ENCODE data around the gene TBX4.
"Not testable (repeated sequence)": the region's sequence is repeated elsewhere in the genome, so short reads cannot be mapped to it uniquely, and the experiment has no call there.

TBX4 gene

GRCh38 chr17:61413661-61414126, 38.5 kb upstream of the TBX4 start:
- DNase-seq: no peak

- no peak for DNase-seq
Observed at GRCh38 chr17:61414141-61414935, 37.9 kb upstream of the TBX4 start.

DNA sequence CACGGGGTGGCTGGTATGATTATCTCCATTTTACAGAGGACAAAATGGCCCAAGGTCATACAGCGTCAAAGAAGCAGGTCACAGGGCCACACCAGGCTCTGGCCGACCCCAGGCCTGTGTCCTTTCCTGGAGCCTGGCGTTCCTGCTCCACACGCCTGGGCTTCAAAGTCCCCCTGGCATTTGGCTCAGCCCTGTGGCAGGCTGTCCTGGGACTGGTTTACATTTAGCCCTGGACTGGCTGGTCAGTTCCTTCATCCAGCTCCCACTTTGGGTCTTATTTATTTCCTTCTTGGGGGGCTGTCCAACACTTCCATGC, 37.3 kb upstream of the TBX4 start:
- DNase-seq: no peak

- DNase-seq: no peak
Observed at GRCh38 chr17:61415374-61416210, 36.6 kb upstream of the TBX4 start.

DNA sequence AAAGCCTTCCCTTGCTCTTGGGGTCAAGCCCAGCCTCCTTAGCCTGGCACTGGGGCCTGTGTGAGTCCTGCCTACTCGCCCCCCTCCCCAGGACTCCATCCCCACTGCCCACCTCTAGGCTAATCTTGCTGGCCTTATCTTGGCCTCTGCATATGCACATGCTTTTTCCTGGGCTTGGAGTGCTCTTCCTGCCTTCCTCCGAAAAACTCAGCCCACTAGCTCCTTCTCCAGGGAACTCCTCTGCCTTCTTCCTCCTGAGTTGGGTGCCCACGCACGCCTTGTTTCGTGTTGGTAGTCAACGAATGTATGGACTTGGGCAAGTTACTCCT, 36.0 kb upstream of the TBX4 start:
- DNase-seq: no peak

DNA sequence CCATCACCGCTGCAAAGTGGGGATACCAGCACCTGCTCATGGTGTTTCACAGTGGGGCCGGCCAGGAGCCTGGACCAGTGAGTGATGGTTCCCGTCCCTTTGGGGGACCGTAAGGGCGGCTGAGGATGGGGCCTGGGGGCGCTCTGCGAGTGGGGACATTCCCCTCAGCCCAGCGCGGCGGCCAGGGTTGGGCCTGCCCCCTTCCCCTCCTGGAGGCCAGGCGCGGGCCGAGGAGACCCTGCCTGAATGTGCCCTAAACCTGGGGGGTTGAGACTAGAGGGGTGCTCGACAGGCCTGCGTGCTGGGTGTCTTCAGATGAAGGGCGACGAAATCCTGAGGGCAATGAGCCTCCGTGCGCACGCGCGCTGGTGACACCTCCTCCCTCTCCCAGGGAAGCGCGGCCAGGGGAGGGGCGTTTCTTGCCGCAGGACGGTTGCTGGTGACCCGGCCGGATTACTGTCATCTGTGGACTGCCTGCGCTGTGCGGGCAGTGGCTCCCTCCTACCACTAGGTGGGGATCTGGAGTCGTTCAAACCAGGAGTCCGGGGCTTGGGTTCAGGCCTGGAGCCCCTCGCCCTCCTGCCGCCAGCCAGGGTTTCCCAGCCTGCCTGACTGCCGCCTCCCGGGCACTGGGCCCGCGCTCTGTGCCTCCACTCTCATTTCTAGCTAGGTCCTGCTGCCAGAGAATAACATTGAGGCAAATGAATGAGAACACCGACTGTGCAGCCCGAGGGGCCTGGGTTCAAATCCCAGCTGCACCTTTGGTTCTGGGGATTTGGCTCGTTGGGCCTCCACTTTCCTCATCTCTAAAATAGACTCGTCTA, 35.5 kb upstream of the TBX4 start:
- DNase-seq: peak; percentile 43

- DNase-seq: no peak
Observed at GRCh38 chr17:61418449-61418848, 33.8 kb upstream of the TBX4 start.

DNA sequence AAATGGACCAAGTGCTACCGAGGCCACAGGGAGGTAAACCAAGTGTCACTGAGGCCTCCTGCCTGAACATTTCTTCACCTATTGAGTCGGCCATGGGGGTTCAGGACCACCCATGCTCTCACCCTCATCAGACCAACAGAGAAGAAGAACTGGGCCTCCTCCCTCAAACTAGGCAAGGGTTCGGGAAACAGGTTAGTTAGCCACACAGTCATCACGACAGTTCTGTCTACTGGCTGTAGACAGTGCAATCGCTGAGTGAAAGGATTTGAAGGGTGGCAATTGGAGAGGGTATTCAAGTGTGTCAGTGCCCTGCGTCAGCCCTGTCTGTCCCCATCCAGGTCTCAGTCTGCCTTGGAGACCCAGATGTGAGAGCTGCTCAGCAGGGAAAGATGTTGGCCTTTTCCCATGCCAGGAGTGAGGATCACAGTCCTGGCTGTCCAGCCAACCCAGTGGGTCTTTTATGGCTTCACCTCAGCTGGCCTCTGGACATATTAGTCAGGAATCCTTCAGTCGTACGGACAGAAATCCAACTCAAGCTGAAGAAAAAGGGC, 32.7 kb upstream of the TBX4 start:
- no peak for DNase-seq

DNA sequence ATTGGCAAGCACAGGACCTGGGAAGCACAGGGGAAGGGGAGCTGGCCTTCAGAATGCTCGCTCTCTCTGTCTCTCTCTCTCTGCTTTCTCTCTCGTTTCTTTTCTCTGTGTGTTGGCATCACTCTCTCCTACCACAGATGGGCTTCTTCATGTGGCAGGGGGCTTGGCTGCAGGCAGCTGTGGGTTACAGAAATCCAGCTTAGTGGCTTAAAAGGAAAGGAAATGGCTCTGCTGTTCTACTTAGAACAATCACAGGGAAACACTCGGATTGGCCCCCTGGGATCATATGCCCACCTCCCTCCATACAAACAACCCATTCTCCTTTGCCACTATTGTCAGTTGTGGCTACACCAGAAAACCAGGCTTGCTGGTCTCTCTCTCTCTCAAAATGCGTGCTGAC, 32.2 kb upstream of the TBX4 start:
- DNase-seq: no peak

GRCh38 chr17:61420745-61421398, 31.4 kb upstream of the TBX4 start:
- DNase-seq: no peak

DNA sequence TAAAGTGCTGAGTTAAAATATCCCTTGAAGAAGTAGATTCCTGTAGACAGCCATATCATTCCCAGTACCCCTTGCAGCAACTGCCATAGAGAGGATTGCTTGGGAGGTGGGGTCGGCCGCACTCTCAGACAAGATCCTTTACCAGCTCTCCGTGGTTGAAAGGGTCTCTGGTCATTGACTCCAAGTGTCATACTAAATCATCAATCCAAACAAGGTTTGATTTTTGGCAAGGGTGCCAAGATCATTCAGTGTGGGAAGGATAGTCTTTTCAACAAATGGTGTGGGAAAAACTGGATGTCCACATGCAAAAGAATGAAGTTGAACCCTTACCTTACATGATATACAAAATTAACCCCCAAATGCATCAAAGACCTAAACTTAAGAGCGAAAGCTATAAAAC, 30.8 kb upstream of the TBX4 start:
- DNase-seq: no peak

DNA sequence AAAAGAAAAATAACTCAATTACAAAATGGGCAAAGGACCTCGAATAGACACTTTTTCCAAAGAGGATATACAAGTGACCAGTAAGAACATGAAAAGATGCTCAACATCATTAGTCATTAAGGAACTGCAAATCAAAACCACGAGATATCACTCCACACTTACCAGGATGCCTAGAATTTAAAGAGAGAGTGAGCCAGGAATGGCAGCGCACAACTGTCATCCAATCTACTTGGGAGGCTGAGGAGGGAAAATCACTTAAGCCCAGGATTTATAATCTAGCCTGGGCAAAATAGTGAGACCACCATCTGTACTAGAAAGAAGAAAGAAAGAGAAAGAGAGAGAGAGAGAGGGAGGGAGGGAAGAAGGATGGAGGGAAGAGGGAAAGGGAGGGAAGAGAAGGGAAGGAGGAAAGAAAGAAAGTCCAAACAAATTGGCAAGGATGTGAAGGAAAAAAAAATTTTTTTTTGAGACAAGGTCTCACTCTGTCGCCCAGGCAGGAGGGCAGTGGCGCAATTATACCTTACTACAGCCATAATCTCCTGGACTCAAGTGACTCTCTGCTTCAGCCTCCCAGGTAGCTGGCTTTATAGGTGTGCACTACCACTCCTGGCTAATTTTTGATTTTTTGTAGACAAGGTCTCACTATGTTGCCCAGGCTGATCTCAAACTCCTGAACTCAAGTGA, 30.0 kb upstream of the TBX4 start:
- no peak for DNase-seq

- DNase-seq: no peak
Observed at GRCh38 chr17:61422869-61423268, 29.4 kb upstream of the TBX4 start.

DNA sequence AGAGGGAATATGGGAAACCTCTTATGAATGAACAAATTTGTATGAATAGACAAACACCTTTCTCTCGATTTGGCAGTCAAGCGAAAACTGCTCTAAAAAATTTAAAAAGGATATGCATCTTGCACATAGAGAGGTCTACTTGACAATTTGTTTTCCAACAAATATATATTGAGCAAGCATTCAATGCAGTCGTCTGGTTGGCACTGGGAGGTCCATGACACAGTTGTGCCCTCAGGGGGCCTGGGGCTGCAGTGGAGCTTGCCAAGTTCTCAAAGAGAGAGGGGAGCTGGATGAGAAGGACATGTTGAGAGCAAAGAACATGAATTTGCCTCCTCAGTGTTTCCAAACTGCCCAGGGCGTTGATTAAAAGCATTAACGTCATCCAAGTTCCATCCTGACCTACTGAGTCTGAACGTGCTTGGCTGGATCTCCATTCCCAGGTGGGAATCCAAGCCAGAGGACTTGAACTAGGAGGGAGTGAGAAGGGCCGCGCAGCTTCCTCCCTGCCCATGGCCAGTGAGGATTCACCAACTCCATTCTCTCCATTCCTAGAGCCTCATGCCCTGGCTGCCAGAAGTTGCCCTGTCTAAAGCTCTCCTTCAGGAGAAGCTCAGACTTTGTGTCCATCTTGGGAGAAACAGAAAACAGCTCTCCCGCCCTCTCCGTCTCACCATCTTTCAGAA, 28.1 kb upstream of the TBX4 start:
- DNase-seq: no peak

DNA sequence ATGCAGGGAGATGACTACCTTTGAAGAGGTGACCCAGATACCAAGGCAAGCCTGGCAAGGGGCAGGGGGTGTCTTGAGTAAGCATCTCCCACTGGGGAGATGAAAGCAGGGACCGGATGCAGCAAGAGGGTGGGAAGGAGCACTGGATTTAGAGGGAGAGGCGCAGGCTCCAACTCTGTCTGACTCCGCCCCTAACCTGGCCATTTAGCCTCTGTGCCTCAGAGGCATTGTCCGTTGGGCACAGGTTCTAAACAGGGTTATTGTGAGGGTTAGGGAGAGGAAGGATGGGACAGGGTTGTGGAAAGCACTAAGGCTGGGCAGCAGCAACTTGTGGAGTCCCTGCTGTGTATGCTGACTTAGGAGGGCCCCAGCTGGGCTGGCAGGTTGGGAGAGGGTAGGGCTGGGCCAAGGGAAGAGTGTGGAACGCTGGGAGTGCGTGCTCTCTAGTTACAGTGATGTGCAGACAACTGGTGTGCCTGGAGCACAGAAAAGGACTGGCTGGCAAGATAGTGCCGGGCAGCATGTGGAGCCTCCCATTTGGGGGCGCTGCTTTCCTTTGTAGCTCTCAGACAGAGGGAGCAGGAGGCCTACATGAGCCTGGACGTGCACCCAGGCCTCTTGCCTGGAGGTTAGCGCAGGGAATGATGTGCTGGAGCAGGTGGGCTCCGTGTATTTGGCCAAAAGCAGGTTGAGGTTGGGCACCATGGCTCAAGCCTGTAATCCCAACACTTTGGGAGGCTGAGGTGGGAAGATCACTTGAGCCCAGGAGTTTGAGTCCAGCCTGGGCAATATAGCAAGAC, 26.3 kb upstream of the TBX4 start:
- no peak for DNase-seq

- DNase-seq: no peak
Observed at GRCh38 chr17:61426482-61427304, 25.5 kb upstream of the TBX4 start.

DNA sequence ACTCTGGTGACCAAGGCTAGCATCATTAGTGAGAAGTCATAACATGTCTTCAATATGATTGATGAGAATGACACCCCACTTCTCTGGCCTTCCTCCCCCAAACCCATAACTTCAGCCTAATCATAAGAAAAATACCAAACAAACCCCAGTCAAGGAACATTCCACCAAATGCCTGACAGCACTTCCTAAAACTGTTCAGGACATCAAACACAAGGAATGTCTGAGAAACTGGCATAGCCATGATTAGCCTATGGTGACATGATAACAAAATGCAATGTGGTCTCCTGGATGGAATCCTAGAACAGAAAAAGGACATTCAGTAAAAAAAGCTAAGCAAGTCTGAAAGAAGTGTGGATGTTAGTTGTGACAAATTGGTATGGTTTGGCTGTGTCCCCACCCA, 24.7 kb upstream of the TBX4 start:
- no peak for DNase-seq

GRCh38 chr17:61429274-61429673, 22.9 kb upstream of the TBX4 start:
- no peak for DNase-seq

DNA sequence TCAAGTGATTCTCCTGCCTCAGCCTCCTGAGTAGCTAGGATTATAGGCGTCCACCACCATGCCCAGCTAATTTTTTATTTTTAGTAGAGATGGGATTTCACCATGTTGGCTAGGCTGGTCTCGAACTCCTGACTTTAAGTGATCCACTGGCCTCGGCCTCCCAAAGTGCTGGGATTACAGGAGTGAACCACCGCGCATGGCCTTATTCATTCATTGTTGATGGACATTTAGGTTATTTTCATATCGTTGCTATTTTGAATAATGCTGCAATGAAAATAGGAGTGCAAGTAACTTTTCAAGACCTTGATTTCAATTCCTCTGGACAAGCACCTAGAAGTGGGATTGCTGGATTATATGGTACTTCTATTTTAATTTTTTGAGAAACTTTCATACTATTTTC, 22.4 kb upstream of the TBX4 start:
- not testable (repeated sequence) for DNase-seq
